Measurements from ENCODE around the gene GPER1.

Gene GPER1

DNA sequence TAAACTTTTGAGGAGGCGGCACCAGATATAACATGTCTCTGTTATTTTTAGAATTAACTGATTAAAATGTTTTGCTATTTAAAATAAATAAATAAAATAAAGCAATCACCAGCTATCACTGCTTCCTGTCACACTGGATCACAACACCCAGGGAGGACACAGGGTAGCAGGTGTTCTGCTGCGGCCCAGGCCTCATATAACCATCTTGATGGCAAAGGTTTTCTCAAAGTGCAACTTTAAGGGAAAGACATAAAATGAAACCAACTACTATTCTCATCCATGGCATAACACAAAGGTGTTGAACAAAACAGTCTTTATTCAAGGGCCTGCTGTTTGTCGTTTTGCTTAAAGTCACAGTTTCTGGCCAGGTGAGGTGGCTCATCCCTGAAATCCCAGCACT, 23.2 kb downstream of the GPER1 start:
- no peaks in the 10 kb centered on the region for H3K9me3 ChIP-seq (ENCODE audit: low read length)
- no peak overlapping the region for H3K9ac ChIP-seq (ENCODE audit: low read length)
- H2AFZ ChIP-seq (ENCODE audit: low read length): no peak overlapping the region
- no peaks in the 10 kb centered on the region for H3K27me3 ChIP-seq (ENCODE audit: insufficient read depth, low read length)
- no peaks in the 10 kb centered on the region for H3K79me2 ChIP-seq (ENCODE audit: insufficient read depth, low read length)
- H3K36me3 ChIP-seq (ENCODE audit: insufficient read depth, low read length): no peaks in the 10 kb centered on the region
- no peak overlapping the region for H3K27ac ChIP-seq (ENCODE audit: low read depth, low read length, poor library complexity, severe bottlenecking)
- no peak overlapping the region for H3K4me2 ChIP-seq (ENCODE audit: low read length)
- H3K9me2 ChIP-seq (ENCODE audit: low read depth, low read length): no peaks in the 10 kb centered on the region
- no peaks in the 10 kb centered on the region for H3K4me1 ChIP-seq (ENCODE audit: insufficient read depth, low read length, severe bottlenecking)
- no peak overlapping the region for H3K4me3 ChIP-seq (ENCODE audit: low read depth, low read length, poor library complexity, severe bottlenecking)
- TF ChIP-seq, protein P1, sequence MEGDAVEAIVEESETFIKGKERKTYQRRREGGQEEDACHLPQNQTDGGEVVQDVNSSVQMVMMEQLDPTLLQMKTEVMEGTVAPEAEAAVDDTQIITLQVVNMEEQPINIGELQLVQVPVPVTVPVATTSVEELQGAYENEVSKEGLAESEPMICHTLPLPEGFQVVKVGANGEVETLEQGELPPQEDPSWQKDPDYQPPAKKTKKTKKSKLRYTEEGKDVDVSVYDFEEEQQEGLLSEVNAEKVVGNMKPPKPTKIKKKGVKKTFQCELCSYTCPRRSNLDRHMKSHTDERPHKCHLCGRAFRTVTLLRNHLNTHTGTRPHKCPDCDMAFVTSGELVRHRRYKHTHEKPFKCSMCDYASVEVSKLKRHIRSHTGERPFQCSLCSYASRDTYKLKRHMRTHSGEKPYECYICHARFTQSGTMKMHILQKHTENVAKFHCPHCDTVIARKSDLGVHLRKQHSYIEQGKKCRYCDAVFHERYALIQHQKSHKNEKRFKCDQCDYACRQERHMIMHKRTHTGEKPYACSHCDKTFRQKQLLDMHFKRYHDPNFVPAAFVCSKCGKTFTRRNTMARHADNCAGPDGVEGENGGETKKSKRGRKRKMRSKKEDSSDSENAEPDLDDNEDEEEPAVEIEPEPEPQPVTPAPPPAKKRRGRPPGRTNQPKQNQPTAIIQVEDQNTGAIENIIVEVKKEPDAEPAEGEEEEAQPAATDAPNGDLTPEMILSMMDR (IDR thresholded peaks at IDR 0.05; ENCODE audit: low read length): no peak
- no peak for TF ChIP-seq EZH2 (IDR thresholded peaks at IDR 0.05; ENCODE audit: borderline replicate concordance, low read length)
- H4K20me1 ChIP-seq (ENCODE audit: insufficient read depth, low read length): no peaks in the 10 kb centered on the region
- H3F3A ChIP-seq (ENCODE audit: insufficient read depth, low read length): no peaks in the 10 kb centered on the region

DNA sequence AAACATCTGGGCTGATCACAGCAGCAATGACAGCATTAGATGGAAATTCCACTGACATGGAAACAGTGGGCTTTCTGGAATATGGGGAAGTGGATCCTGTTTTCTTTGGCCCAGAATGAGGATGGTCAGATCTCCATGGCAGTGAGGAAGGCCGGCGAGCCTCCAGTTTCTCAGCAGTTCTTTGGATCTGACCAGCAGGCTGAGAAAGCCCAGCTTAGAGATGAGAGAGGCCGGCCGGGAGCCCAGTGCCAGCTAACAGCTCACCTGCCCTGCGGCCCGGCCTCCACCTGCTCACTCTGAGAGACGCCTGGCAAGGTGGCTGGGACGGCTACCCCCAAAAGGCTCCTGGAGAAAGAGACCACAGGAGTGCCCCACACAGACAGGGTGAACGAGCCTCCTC, 24.2 kb downstream of the GPER1 start:
- Histone ChIP-seq H3K9me2 (ENCODE audit: low read depth, low read length) (no peaks in the 10 kb centered on the region), H3K4me3 (ENCODE audit: low read depth, low read length, poor library complexity, severe bottlenecking) (no peak overlapping the region), H2AFZ (ENCODE audit: low read length) (no peak overlapping the region), H3K9ac (ENCODE audit: low read length) (no peak overlapping the region), H4K20me1 (ENCODE audit: insufficient read depth, low read length) (no peaks in the 10 kb centered on the region), H3F3A (ENCODE audit: insufficient read depth, low read length) (no peaks in the 10 kb centered on the region), H3K4me2 (ENCODE audit: low read length) (no peak overlapping the region), H3K4me1 (ENCODE audit: insufficient read depth, low read length, severe bottlenecking) (no peaks in the 10 kb centered on the region), H3K36me3 (ENCODE audit: insufficient read depth, low read length) (no peaks in the 10 kb centered on the region), H3K79me2 (ENCODE audit: insufficient read depth, low read length) (no peaks in the 10 kb centered on the region), H3K27ac (ENCODE audit: low read depth, low read length, poor library complexity, severe bottlenecking) (no peak overlapping the region), H3K27me3 (ENCODE audit: insufficient read depth, low read length) (no peaks in the 10 kb centered on the region), H3K9me3 (ENCODE audit: low read length) (no peaks in the 10 kb centered on the region)
- TF ChIP-seq EZH2 (IDR thresholded peaks at IDR 0.05; ENCODE audit: borderline replicate concordance, low read length): no peak
- TF ChIP-seq, protein P1 (IDR thresholded peaks at IDR 0.05; ENCODE audit: low read length): no peak

DNA sequence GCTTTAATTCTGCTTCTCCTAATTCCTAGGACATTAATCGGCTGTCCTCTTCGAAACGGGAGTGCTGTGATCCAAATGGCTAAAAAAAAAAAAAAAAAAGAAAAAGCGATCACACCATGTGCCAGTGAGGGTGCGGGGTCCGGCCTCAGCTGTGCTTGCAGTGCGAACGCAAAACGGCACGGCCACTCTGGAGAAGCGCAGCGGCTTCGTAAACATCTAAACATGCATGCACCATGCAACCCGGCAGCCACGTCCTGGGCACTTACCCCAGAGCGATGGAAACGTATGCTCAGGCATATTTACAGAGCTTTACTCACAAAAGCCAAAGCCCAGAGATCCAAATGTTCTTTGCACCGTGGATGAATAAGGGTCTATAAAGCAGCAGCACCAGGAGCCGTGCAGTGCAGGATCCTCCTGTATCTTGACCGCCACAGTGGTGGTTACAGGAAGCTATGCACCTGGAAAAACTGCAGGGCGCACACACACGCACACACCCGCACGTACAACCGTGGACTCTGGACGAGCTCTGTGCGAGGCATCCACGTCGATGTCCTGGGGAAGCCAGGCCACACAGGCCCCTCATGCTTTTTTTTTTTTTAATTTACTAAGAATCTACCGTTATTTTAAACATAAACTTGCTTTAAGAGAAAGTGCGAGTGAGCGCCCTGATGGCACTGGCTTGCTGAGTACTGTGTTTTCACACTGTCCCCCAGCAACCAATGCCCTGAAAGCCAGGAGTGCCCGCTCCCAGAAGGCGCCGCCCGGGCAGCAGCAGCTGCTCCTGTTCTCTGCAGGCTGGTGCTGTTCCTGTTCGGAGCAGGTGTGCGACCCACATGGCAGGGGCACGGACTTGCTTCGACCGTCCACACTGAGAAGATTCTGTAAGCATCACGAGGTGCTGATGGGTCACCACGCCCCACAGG, 25.0 kb downstream of the GPER1 start:
- no peak overlapping the region for H2AFZ ChIP-seq (ENCODE audit: low read length)
- H4K20me1 ChIP-seq (ENCODE audit: insufficient read depth, low read length): no peaks in the 10 kb centered on the region
- H3K36me3 ChIP-seq (ENCODE audit: insufficient read depth, low read length): no peaks in the 10 kb centered on the region
- H3K79me2 ChIP-seq (ENCODE audit: insufficient read depth, low read length): no peaks in the 10 kb centered on the region
- H3K4me1 ChIP-seq (ENCODE audit: insufficient read depth, low read length, severe bottlenecking): no peaks in the 10 kb centered on the region
- H3K4me2 ChIP-seq (ENCODE audit: low read length): no peak overlapping the region
- no peak overlapping the region for H3K27ac ChIP-seq (ENCODE audit: low read depth, low read length, poor library complexity, severe bottlenecking)
- no peaks in the 10 kb centered on the region for H3K9me2 ChIP-seq (ENCODE audit: low read depth, low read length)
- no peak overlapping the region for H3K9ac ChIP-seq (ENCODE audit: low read length)
- no peak for TF ChIP-seq EZH2 (IDR thresholded peaks at IDR 0.05; ENCODE audit: borderline replicate concordance, low read length)
- TF ChIP-seq, protein P1 (IDR thresholded peaks at IDR 0.05; ENCODE audit: low read length): no peak
- H3K4me3 ChIP-seq (ENCODE audit: low read depth, low read length, poor library complexity, severe bottlenecking): no peak overlapping the region
- no peaks in the 10 kb centered on the region for H3K9me3 ChIP-seq (ENCODE audit: low read length)
- no peaks in the 10 kb centered on the region for H3F3A ChIP-seq (ENCODE audit: insufficient read depth, low read length)
- H3K27me3 ChIP-seq (ENCODE audit: insufficient read depth, low read length): no peaks in the 10 kb centered on the region
